Mesendoderm (in vitro differentiated cells): ENCODE results near the gene CAV1.

Experiments used
- DNase-seq: peaks from one replicate; pipeline ENCODE4 v3.0.0; 2013
- H2AK5ac ChIP-seq: 2 replicates; pipeline ENCODE4 v1.6.1; 2013; ENCODE audit warnings: low read length, inconsistent platforms
- H2BK120ac ChIP-seq: 2 replicates; pipeline ENCODE4 v1.6.1; 2013; ENCODE audit warnings: low read depth, mild to moderate bottlenecking, low read length, moderate library complexity, mixed read lengths
- H2BK15ac ChIP-seq: replicated peaks from 2 replicates; pipeline ENCODE4 v1.6.1; 2013; ENCODE audit warnings: low read depth, mild to moderate bottlenecking, moderate library complexity
- H2BK5ac ChIP-seq: 2 replicates; pipeline ENCODE4 v1.6.1; 2013; ENCODE audit warnings: low read length, inconsistent platforms
- H3K18ac ChIP-seq: 2 replicates; pipeline ENCODE4 v1.6.1; 2013; ENCODE audit warnings: mild to moderate bottlenecking, low read length, mixed read lengths
- H3K23ac ChIP-seq: one replicate; pipeline ENCODE4 v1.6.1; 2013; ENCODE audit warnings: low read length
- H3K27ac ChIP-seq: 2 replicates; pipeline ENCODE4 v1.5.1; 2013; ENCODE audit warnings: low read depth, mild to moderate bottlenecking, inconsistent platforms, low read length, moderate library complexity
- H3K27me3 ChIP-seq: 2 replicates; pipeline ENCODE4 v1.6.1; 2013; ENCODE audit warnings: low read length, control low read depth, mild to moderate bottlenecking, inconsistent platforms; ENCODE audit not compliant: insufficient read depth, poor library complexity
- H3K36me3 ChIP-seq: 2 replicates; pipeline ENCODE4 v1.6.1; 2013; ENCODE audit warnings: low read length, inconsistent platforms; ENCODE audit not compliant: control insufficient read depth, insufficient read depth
- H3K4ac ChIP-seq: one replicate; pipeline ENCODE4 v1.6.1; 2013; ENCODE audit warnings: low read depth, mild to moderate bottlenecking, low read length, moderate library complexity
- H3K4me1 ChIP-seq: 2 replicates; pipeline ENCODE4 v1.6.1; 2013; ENCODE audit warnings: low read depth, low read length, inconsistent platforms; ENCODE audit not compliant: control insufficient read depth
- H3K4me2 ChIP-seq: 2 replicates; pipeline ENCODE4 v1.6.1; 2013; ENCODE audit warnings: low read length
- H3K4me3 ChIP-seq: 2 replicates; pipeline ENCODE4 v1.5.1; 2013; ENCODE audit warnings: mild to moderate bottlenecking, low read length
- H3K56ac ChIP-seq: one replicate; pipeline ENCODE4 v1.6.1; 2013; ENCODE audit warnings: low read length
- H3K79me1 ChIP-seq: 2 replicates; pipeline ENCODE4 v1.6.1; 2013; ENCODE audit warnings: low read length, inconsistent platforms
- H3K79me2 ChIP-seq: 2 replicates; pipeline ENCODE4 v1.6.1; 2013; ENCODE audit warnings: mild to moderate bottlenecking, low read length; ENCODE audit not compliant: control insufficient read depth, insufficient read depth
- H3K9ac ChIP-seq: 2 replicates; pipeline ENCODE4 v1.6.1; 2013; ENCODE audit warnings: low read length, inconsistent platforms
- H4K5ac ChIP-seq: one replicate; pipeline ENCODE4 v1.6.1; 2013; ENCODE audit warnings: low read length
- H4K8ac ChIP-seq: one replicate; pipeline ENCODE4 v1.6.1; 2013; ENCODE audit warnings: low read depth, mild to moderate bottlenecking, control low read depth, low read length, moderate library complexity
- WGBS: extraction: QIAGEN DNeasy Blood & Tissue Kit; methylation state at CpG from one replicate; pipeline ENCODE4 v1.1.7; 2013; ENCODE audit warnings: low lambda C conversion rate, missing lambda C conversion rate; ENCODE audit not compliant: insufficient coverage; ENCODE audit errors: extremely low coverage; 5-methylcytosine and 5-hydroxymethylcytosine counted together

CAV1 gene

GRCh38 chr7:116500078-116500853, 24.6 kb upstream of the CAV1 start:
- peak overlapping the region; percentile 69 for H3K9ac ChIP-seq
- no peak overlapping the region for H2BK120ac ChIP-seq
- no peak overlapping the region for H4K5ac ChIP-seq
- peak overlapping the region; percentile 69 for H3K18ac ChIP-seq
- H3K56ac ChIP-seq: peak overlapping the region; percentile 85
- H3K79me2 ChIP-seq: no peaks in the 10 kb centered on the region
- peak; percentile 79 for DNase-seq
- H3K4ac ChIP-seq: peak overlapping the region; percentile 61
- H3K4me1 ChIP-seq: no peaks in the 10 kb centered on the region
- peak overlapping the region; percentile 78 for H3K27ac ChIP-seq
- H3K79me1 ChIP-seq: no peaks in the 10 kb centered on the region
- H2BK15ac ChIP-seq: no peak overlapping the region
- H2BK5ac ChIP-seq: no peak overlapping the region
- H3K4me3 ChIP-seq: peak overlapping the region; percentile 44
- no peak overlapping the region for H2AK5ac ChIP-seq
- no peaks in the 10 kb centered on the region for H3K36me3 ChIP-seq
- H3K23ac ChIP-seq: no peak overlapping the region
- no peaks in the 10 kb centered on the region for H3K27me3 ChIP-seq
- H3K4me2 ChIP-seq: peak overlapping the region; percentile 79
- WGBS: no CpG with 5 or more reads among the region's 36 CpGs
- no peak overlapping the region for H4K8ac ChIP-seq

GRCh38 chr7:116501425-116502167, 23.2 kb upstream of the CAV1 start:
- Histone ChIP-seq H3K79me2 (no peaks in the 10 kb centered on the region), H4K5ac (no peak overlapping the region), H2BK120ac (no peak overlapping the region), H3K36me3 (no peaks in the 10 kb centered on the region), H3K4me2 (no peak overlapping the region), H2BK15ac (no peak overlapping the region), H3K4me3 (no peak overlapping the region), H3K4me1 (no peaks in the 10 kb centered on the region), H3K9ac (no peak overlapping the region), H2AK5ac (no peak overlapping the region), H3K18ac (no peak overlapping the region), H3K4ac (no peak overlapping the region), H2BK5ac (no peak overlapping the region), H3K27ac (no peak overlapping the region), H3K56ac (no peak overlapping the region), H3K79me1 (no peaks in the 10 kb centered on the region), H3K27me3 (no peaks in the 10 kb centered on the region), H3K23ac (no peak overlapping the region), H4K8ac (no peak overlapping the region)
- DNase-seq: no peak
- WGBS: no CpG with 5 or more reads among the region's 5 CpGs

GRCh38 chr7:116502201-116503096, 22.4 kb upstream of the CAV1 start:
- Histone ChIP-seq H3K4me3 (no peak overlapping the region), H4K8ac (no peak overlapping the region), H3K56ac (no peak overlapping the region), H3K23ac (no peak overlapping the region), H3K4me2 (no peak overlapping the region), H2BK120ac (no peak overlapping the region), H3K9ac (no peak overlapping the region), H3K4ac (no peak overlapping the region), H3K27me3 (no peaks in the 10 kb centered on the region), H3K36me3 (no peaks in the 10 kb centered on the region), H3K79me2 (no peaks in the 10 kb centered on the region), H2BK15ac (no peak overlapping the region), H3K79me1 (no peaks in the 10 kb centered on the region), H2AK5ac (no peak overlapping the region), H2BK5ac (no peak overlapping the region), H3K27ac (no peak overlapping the region), H4K5ac (no peak overlapping the region), H3K18ac (no peak overlapping the region), H3K4me1 (no peaks in the 10 kb centered on the region)
- WGBS: no CpG with 5 or more reads among the region's 2 CpGs
- DNase-seq: no peak

- H3K36me3 ChIP-seq: no peaks in the 10 kb centered on the region
- H2BK120ac ChIP-seq: no peak overlapping the region
- no peak overlapping the region for H3K4me3 ChIP-seq
- H3K4me1 ChIP-seq: no peaks in the 10 kb centered on the region
- no peak for DNase-seq
- no peak overlapping the region for H3K56ac ChIP-seq
- no peak overlapping the region for H3K9ac ChIP-seq
- H2BK5ac ChIP-seq: no peak overlapping the region
- no peaks in the 10 kb centered on the region for H3K27me3 ChIP-seq
- no peak overlapping the region for H4K8ac ChIP-seq
- no peak overlapping the region for H3K27ac ChIP-seq
- H2BK15ac ChIP-seq: no peak overlapping the region
- no peak overlapping the region for H2AK5ac ChIP-seq
- no peak overlapping the region for H4K5ac ChIP-seq
- H3K4ac ChIP-seq: no peak overlapping the region
- no peaks in the 10 kb centered on the region for H3K79me2 ChIP-seq
- H3K18ac ChIP-seq: no peak overlapping the region
- H3K79me1 ChIP-seq: no peaks in the 10 kb centered on the region
- H3K4me2 ChIP-seq: no peak overlapping the region
- H3K23ac ChIP-seq: no peak overlapping the region
Measured at GRCh38 chr7:116503835-116504234, 21.0 kb upstream of the CAV1 start.

- H3K27ac ChIP-seq: no peak overlapping the region
- H3K36me3 ChIP-seq: no peaks in the 10 kb centered on the region
- no CpG with 5 or more reads among the region's 2 CpGs for WGBS
- H2BK5ac ChIP-seq: no peak overlapping the region
- no peak overlapping the region for H3K4me2 ChIP-seq
- no peaks in the 10 kb centered on the region for H3K79me2 ChIP-seq
- H3K27me3 ChIP-seq: no peaks in the 10 kb centered on the region
- no peak overlapping the region for H3K56ac ChIP-seq
- no peak overlapping the region for H3K9ac ChIP-seq
- DNase-seq: no peak
- no peak overlapping the region for H3K18ac ChIP-seq
- H2AK5ac ChIP-seq: no peak overlapping the region
- no peak overlapping the region for H2BK120ac ChIP-seq
- H3K4me1 ChIP-seq: no peaks in the 10 kb centered on the region
- no peak overlapping the region for H3K4me3 ChIP-seq
- no peak overlapping the region for H4K8ac ChIP-seq
- H3K4ac ChIP-seq: no peak overlapping the region
- no peak overlapping the region for H2BK15ac ChIP-seq
- H3K23ac ChIP-seq: no peak overlapping the region
- H3K79me1 ChIP-seq: no peaks in the 10 kb centered on the region
- no peak overlapping the region for H4K5ac ChIP-seq
Measured at GRCh38 chr7:116505278-116505677, 19.6 kb upstream of the CAV1 start.
